Liver (tissue), 9 donors: ENCODE data around the gene CSPG4. TPM values are rescaled to one million over a fixed set of nuclear protein-coding genes. Genes with fewer than 3 reads are reported as not detected.

ENCODE experiments used
- DNase-seq: peaks from one replicate; pipeline ENCODE4 v3.0.0-alpha.2; 2017; ENCODE audit warnings: low spot score
- H3K27ac ChIP-seq, 2 donors: one replicate each; pipeline ENCODE4 v1.7.0; 2013; ENCODE audit warnings: inconsistent platforms in 2 of 2, low read length in 2 of 2, control low read depth in 1 of 2, low read depth in 1 of 2, mild to moderate bottlenecking in 1 of 2
- H3K27me3 ChIP-seq, 4 donors: one replicate each; pipeline versions ENCODE4 v1.6.1 to v1.7.0; 2013; ENCODE audit warnings: low read length in 3 of 4, inconsistent platforms in 1 of 4, mild to moderate bottlenecking in 1 of 4, moderate library complexity in 1 of 4; ENCODE audit not compliant: control insufficient read depth in 4 of 4, insufficient read depth in 4 of 4
- H3K36me3 ChIP-seq, 4 donors: one replicate each; pipeline versions ENCODE4 v1.6.1 to v1.7.0; 2013; ENCODE audit warnings: low read length in 3 of 4, mild to moderate bottlenecking in 3 of 4, low read depth in 1 of 4, moderate library complexity in 1 of 4; ENCODE audit not compliant: control insufficient read depth in 4 of 4, insufficient read depth in 3 of 4
- H3K4me1 ChIP-seq, 4 donors: one replicate each; pipeline versions ENCODE4 v1.6.1 to v1.7.0; 2013; ENCODE audit warnings: low read length in 3 of 4, mild to moderate bottlenecking in 3 of 4, moderate library complexity in 1 of 4; ENCODE audit not compliant: control insufficient read depth in 4 of 4, insufficient read depth in 4 of 4
- H3K4me3 ChIP-seq, 3 donors: one replicate each; pipeline versions ENCODE4 v1.6.1 to v1.7.0; 2013; ENCODE audit warnings: low read length in 3 of 3, control low read depth in 1 of 3, low read depth in 1 of 3, mild to moderate bottlenecking in 1 of 3
- H3K9ac ChIP-seq, 2 donors: one replicate each; pipeline ENCODE4 v1.7.0; 2013; ENCODE audit warnings: low read length in 2 of 2, mild to moderate bottlenecking in 2 of 2, moderate library complexity in 2 of 2, control low read depth in 1 of 2, low read depth in 1 of 2
- H3K9me3 ChIP-seq, 4 donors: one replicate each; pipeline versions ENCODE4 v1.6.1 to v1.7.0; 2013; ENCODE audit warnings: low read length in 3 of 4; ENCODE audit not compliant: control insufficient read depth in 4 of 4
- ATF3 ChIP-seq: IDR thresholded peaks from 2 replicates; pipeline ENCODE4 v1.6.1; 2016; ENCODE audit warnings: antibody characterized with exemption
- CTCF ChIP-seq: fragments of 150-350 bp; IDR thresholded peaks from 2 replicates; pipeline ENCODE4 v1.5.1; 2017; ENCODE audit warnings: improper control_type of control experiment, low read depth, low read length; ENCODE audit not compliant: missing input control
- EGR1 ChIP-seq, 2 donors: IDR thresholded peaks; 2 replicates each; pipeline ENCODE4 v1.6.1; 2016 to 2018; ENCODE audit warnings: antibody characterized with exemption in 2 of 2, low read depth in 2 of 2
- FOXA1 ChIP-seq: IDR thresholded peaks from 2 replicates; pipeline ENCODE4 v1.6.1; 2016; ENCODE audit warnings: antibody characterized with exemption
- FOXA2 ChIP-seq: IDR thresholded peaks from 2 replicates; pipeline ENCODE4 v1.6.1; 2016; ENCODE audit warnings: antibody characterized with exemption
- GABPA ChIP-seq, 2 donors: IDR thresholded peaks in 1 of 2; conservative IDR thresholded peaks in 1 of 2; 2 replicates each; pipeline ENCODE4 v1.6.1; 2016; ENCODE audit warnings: antibody characterized with exemption in 2 of 2, mild to moderate bottlenecking in 1 of 2, moderate library complexity in 1 of 2
- JUND ChIP-seq, 2 donors: IDR thresholded peaks; 2 replicates each; pipeline ENCODE4 v1.6.1; 2016; ENCODE audit warnings: antibody characterized with exemption in 2 of 2
- MAX ChIP-seq: IDR thresholded peaks from 2 replicates; pipeline ENCODE4 v1.6.1; 2016; ENCODE audit warnings: antibody characterized with exemption
- NR2F2 ChIP-seq: IDR thresholded peaks from 2 replicates; pipeline ENCODE4 v1.6.1; 2016; ENCODE audit warnings: antibody characterized with exemption
- RAD21 ChIP-seq, 2 donors: IDR thresholded peaks; 2 replicates each; pipeline ENCODE4 v1.6.1; 2016; ENCODE audit warnings: antibody characterized with exemption in 2 of 2, mild to moderate bottlenecking in 2 of 2
- REST ChIP-seq: IDR thresholded peaks from 2 replicates; pipeline ENCODE4 v1.6.1; 2016; ENCODE audit warnings: antibody characterized with exemption, mild to moderate bottlenecking
- RXRA ChIP-seq, 2 donors: IDR thresholded peaks; 2 replicates each; pipeline ENCODE4 v1.6.1; 2017 to 2018; ENCODE audit warnings: antibody characterized with exemption in 2 of 2, mild to moderate bottlenecking in 1 of 2
- SP1 ChIP-seq: IDR thresholded peaks from 2 replicates; pipeline ENCODE4 v1.6.1; 2018; ENCODE audit warnings: antibody characterized with exemption, mild to moderate bottlenecking
- TAF1 ChIP-seq: conservative IDR thresholded peaks from 2 replicates; pipeline ENCODE4 v1.6.1; 2016; ENCODE audit warnings: antibody characterized with exemption, mild to moderate bottlenecking
- YY1 ChIP-seq: IDR thresholded peaks from 2 replicates; pipeline ENCODE4 v1.6.1; 2016; ENCODE audit warnings: antibody characterized with exemption, mild to moderate bottlenecking
- WGBS: extraction: QIAGEN DNeasy Blood & Tissue Kit; methylation state at CpG from one replicate; pipeline ENCODE4 v1.1.7; 2013; 5-methylcytosine and 5-hydroxymethylcytosine counted together
- polyA plus RNA-seq, 2 donors: library from polyadenylated mRNA; stranded (reverse) in 1 of 2; unstranded in 1 of 2; fragments of 200-250 nt in 1 of 2; fragments of >200 nt in 1 of 2; fragmentation: Nextera tagmentation in 1 of 2; extraction: Ambion mirVana in 1 of 2; gene quantifications; one replicate each; pipeline versions ENCODE4 v1.2.1 to v1.2.3, GENCODE V29; 2013 to 2015
- total RNA-seq, 2 donors: library from RNA; depleted of rRNA; stranded (reverse); fragments of >200 nt; gene quantifications; one replicate each; pipeline ENCODE4 v1.2.3, GENCODE V29; 2014
- TF ChIP-seq, protein P1 (sequence below): IDR thresholded peaks from 2 replicates; pipeline ENCODE4 v1.6.1; 2016; ENCODE audit warnings: antibody characterized with exemption
- donor health status: healthy.
- donor health status: healthy.
- donor health status: healthy.
- donor health status: healthy.
- donor health status: healthy.

Gene CSPG4
- total and polyA plus RNA-seq, 4 donors = 0.07 to 1.5 (median 0.76) TPM

- Histone ChIP-seq H3K27ac (no peak overlapping the region), H3K36me3 (no peaks in the 10 kb centered on the region), H3K27me3 (no peaks in the 10 kb centered on the region), H3K9me3 (no peaks in the 10 kb centered on the region), H3K4me1 (peaks cover 0 to 11% (median 9%) of the 10 kb centered on the region in 4 donors), H3K9ac (no peak overlapping the region), H3K4me3 (no peak overlapping the region)
- peak; percentile 72 for DNase-seq
- 51% methylated on average over 17 of the region's 17 CpGs for WGBS
- no peak for TF ChIP-seq ATF3
- TF ChIP-seq, protein P1, sequence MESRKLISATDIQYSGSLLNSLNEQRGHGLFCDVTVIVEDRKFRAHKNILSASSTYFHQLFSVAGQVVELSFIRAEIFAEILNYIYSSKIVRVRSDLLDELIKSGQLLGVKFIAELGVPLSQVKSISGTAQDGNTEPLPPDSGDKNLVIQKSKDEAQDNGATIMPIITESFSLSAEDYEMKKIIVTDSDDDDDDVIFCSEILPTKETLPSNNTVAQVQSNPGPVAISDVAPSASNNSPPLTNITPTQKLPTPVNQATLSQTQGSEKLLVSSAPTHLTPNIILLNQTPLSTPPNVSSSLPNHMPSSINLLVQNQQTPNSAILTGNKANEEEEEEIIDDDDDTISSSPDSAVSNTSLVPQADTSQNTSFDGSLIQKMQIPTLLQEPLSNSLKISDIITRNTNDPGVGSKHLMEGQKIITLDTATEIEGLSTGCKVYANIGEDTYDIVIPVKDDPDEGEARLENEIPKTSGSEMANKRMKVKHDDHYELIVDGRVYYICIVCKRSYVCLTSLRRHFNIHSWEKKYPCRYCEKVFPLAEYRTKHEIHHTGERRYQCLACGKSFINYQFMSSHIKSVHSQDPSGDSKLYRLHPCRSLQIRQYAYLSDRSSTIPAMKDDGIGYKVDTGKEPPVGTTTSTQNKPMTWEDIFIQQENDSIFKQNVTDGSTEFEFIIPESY = no peak
- TF ChIP-seq FOXA2 = no peak
- TF ChIP-seq JUND (IDR thresholded peaks at IDR 0.05) = no peak
- no peak for TF ChIP-seq SP1
- TF ChIP-seq GABPA (IDR thresholded peaks at IDR 0.05 in 1 of 2, conservative IDR thresholded peaks at IDR 0.05 in 1 of 2) = no peak
- no peak for TF ChIP-seq MAX
- TF ChIP-seq FOXA1 = no peak
- TF ChIP-seq REST = no peak
- no peak for TF ChIP-seq EGR1 (IDR thresholded peaks at IDR 0.05; ENCODE audit: low read depth in 2 of 2)
- peak; percentile 65 for TF ChIP-seq CTCF
- peak; percentile 76 to 85 for TF ChIP-seq RAD21 (IDR thresholded peaks at IDR 0.05)
- no peak for TF ChIP-seq TAF1
Measured at GRCh38 chr15:75727851-75728715, 15.4 kb upstream of the CSPG4 start.

- Histone ChIP-seq H3K4me3 (no peak overlapping the region), H3K36me3 (no peaks in the 10 kb centered on the region), H3K9me3 (no peaks in the 10 kb centered on the region), H3K27ac (no peak overlapping the region), H3K9ac (no peak overlapping the region), H3K27me3 (no peaks in the 10 kb centered on the region), H3K4me1 (peaks cover 0 to 13% (median 8%) of the 10 kb centered on the region in 4 donors)
- DNase-seq = no peak
- whole genome bisulfite sequencing = 83% methylated on average over 20 of the region's 20 CpGs
- no peak for TF ChIP-seq NR2F2
- TF ChIP-seq ATF3 = no peak
- TF ChIP-seq, protein P1 = no peak
- no peak for TF ChIP-seq MAX
- no peak for TF ChIP-seq FOXA1
- no peak for TF ChIP-seq YY1
- no peak for TF ChIP-seq FOXA2
- TF ChIP-seq CTCF = no peak
- TF ChIP-seq TAF1 = no peak
- no peak for TF ChIP-seq RXRA (IDR thresholded peaks at IDR 0.05)
- no peak for TF ChIP-seq RAD21 (IDR thresholded peaks at IDR 0.05)
Measured at GRCh38 chr15:75727031-75727531, 14.4 kb upstream of the CSPG4 start.
